ENCODE results near the gene MTHFD2L. TPM values are rescaled to one million over a fixed set of nuclear protein-coding genes. Genes with fewer than 3 reads are reported as not detected.
"Not testable (repeated sequence)": the region's sequence is repeated elsewhere in the genome, so short reads cannot be mapped to it uniquely, and the experiment has no call there.

MTHFD2L gene
- total RNA-seq, 1 experiment from 2014 or later, result 11.6 TPM

- not testable (repeated sequence) for H4K5ac ChIP-seq (ENCODE audit: insufficient read length, low read depth, low read length); H3K23me2 ChIP-seq (ENCODE audit: insufficient read length, low read depth, low read length, poor library complexity, severe bottlenecking); H3K79me1 ChIP-seq (ENCODE audit: insufficient read depth, low read depth, low read length, poor library complexity, severe bottlenecking); H4K91ac ChIP-seq (ENCODE audit: insufficient read length, low read depth, low read length); H2AFZ ChIP-seq (ENCODE audit: low read length); H3K18ac ChIP-seq (ENCODE audit: insufficient read length, low read depth, low read length); H3K4me3 Mint-ChIP-seq; H2BK12ac ChIP-seq (ENCODE audit: insufficient read length, low read depth, low read length); H2BK120ac ChIP-seq (ENCODE audit: low read depth, low read length, poor library complexity, severe bottlenecking); H3K27ac ChIP-seq (ENCODE audit: insufficient read length, low read depth, low read length); H4K8ac ChIP-seq (replicated peaks; ENCODE audit: insufficient read length, low read depth, low read length); H4K20me1 ChIP-seq (ENCODE audit: control insufficient read depth, insufficient read depth, insufficient read length); H3K4ac ChIP-seq (ENCODE audit: low read depth, low read length); H2BK5ac ChIP-seq (ENCODE audit: insufficient read length, low read length); H2BK15ac ChIP-seq (ENCODE audit: low read depth, low read length); H3K9ac ChIP-seq (ENCODE audit: extremely low read depth, insufficient read length, low read length); H3K56ac ChIP-seq (ENCODE audit: insufficient read length, low read depth, low read length); H3K9me3 ChIP-seq (ENCODE audit: control insufficient read depth, low read depth, low read length); H2BK20ac ChIP-seq (ENCODE audit: low read depth, low read length, poor library complexity, severe bottlenecking); H3K23ac ChIP-seq (ENCODE audit: insufficient read length, low read depth, low read length); H3K4me2 ChIP-seq (ENCODE audit: insufficient read depth, insufficient read length, low read length); H2AK5ac ChIP-seq (ENCODE audit: insufficient read length, low read length); H3K79me2 ChIP-seq (ENCODE audit: insufficient read depth, low read length); H3T11ph ChIP-seq (ENCODE audit: low read length); H3K27me3 Mint-ChIP-seq (ENCODE audit: low read depth); H3K4me1 ChIP-seq (ENCODE audit: insufficient read depth, low read length); H3K14ac ChIP-seq (ENCODE audit: insufficient read depth, low read length); H3K27me3 ChIP-seq (ENCODE audit: insufficient read depth, low read length)
- H3K27ac Mint-ChIP-seq, result peak overlapping the region in 2 of 3 experiments; percentile 4 to 27; a peak in 1 of 7 replicates
- WGBS (ENCODE audit: extremely low coverage, insufficient read length, low lambda C conversion rate), result no CpG with 5 or more reads among the region's 7 CpGs
- H3K36me3 Mint-ChIP-seq (ENCODE audit: insufficient read depth in 1 of 3, low read depth in 3 of 3), result peaks cover 3 to 30% (median 8%) of the 10 kb centered on the region in 3 experiments
- DNase-seq, result peak; percentile 31
- H3K4me1 Mint-ChIP-seq, result peaks cover 31 to 33% of the 10 kb centered on the region in 2 experiments
- peaks cover 8 to 23% of the 10 kb centered on the region in 2 experiments; a peak in 4 of 5 replicates for H3K9me3 Mint-ChIP-seq
Observed at GRCh38 chr4:74215236-74215635, 57.3 kb downstream of the MTHFD2L start.

All from H9 (cell line).